Measurements from ENCODE around the gene COPG1.
"Not testable (repeated sequence)": the region's sequence is repeated elsewhere in the genome, so short reads cannot be mapped to it uniquely, and the experiment has no call there.

DNA sequence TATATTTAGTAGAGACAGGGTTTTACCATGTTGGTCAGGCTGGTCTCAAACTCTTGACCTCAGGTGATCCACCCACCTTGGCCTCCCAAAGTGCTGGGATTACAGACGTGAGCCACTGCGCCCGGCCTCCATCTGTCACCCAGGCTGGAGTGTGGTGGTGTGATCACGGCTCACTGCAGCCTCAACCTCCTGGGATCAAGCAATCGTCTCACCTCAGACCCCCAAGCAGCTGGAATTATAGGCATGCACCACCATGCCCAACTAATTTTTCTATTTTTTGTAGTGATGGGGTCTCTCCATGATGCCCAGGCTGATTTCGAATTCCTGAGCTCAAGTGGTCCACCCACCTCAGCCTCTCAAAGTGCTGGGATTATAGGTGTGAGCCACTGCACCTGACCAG is 15.6 kb downstream of the COPG1 start:
- TF ChIP-seq, protein P1, sequence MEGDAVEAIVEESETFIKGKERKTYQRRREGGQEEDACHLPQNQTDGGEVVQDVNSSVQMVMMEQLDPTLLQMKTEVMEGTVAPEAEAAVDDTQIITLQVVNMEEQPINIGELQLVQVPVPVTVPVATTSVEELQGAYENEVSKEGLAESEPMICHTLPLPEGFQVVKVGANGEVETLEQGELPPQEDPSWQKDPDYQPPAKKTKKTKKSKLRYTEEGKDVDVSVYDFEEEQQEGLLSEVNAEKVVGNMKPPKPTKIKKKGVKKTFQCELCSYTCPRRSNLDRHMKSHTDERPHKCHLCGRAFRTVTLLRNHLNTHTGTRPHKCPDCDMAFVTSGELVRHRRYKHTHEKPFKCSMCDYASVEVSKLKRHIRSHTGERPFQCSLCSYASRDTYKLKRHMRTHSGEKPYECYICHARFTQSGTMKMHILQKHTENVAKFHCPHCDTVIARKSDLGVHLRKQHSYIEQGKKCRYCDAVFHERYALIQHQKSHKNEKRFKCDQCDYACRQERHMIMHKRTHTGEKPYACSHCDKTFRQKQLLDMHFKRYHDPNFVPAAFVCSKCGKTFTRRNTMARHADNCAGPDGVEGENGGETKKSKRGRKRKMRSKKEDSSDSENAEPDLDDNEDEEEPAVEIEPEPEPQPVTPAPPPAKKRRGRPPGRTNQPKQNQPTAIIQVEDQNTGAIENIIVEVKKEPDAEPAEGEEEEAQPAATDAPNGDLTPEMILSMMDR (conservative IDR thresholded peaks at IDR 0.05), result not testable (repeated sequence)
- not testable (repeated sequence) for TF ChIP-seq ZFX (IDR thresholded peaks at IDR 0.05)
